B cell (primary cell): ENCODE results near the gene ENDOV.

Experiments used
- EZH2 ChIP-seq: IDR thresholded peaks from 2 replicates; pipeline ENCODE4 v1.6.1; 2012; ENCODE audit warnings: borderline replicate concordance, low read depth, mild to moderate bottlenecking, moderate library complexity, low read length; ENCODE audit not compliant: insufficient read depth, poor library complexity, severe bottlenecking
- TF ChIP-seq, protein P1 (sequence below): fragments of 200-600 bp; IDR thresholded peaks from one replicate; pipeline ENCODE4 v1.8.0; 2022; ENCODE audit warnings: antibody characterized with exemption, mild to moderate bottlenecking

DNA sequence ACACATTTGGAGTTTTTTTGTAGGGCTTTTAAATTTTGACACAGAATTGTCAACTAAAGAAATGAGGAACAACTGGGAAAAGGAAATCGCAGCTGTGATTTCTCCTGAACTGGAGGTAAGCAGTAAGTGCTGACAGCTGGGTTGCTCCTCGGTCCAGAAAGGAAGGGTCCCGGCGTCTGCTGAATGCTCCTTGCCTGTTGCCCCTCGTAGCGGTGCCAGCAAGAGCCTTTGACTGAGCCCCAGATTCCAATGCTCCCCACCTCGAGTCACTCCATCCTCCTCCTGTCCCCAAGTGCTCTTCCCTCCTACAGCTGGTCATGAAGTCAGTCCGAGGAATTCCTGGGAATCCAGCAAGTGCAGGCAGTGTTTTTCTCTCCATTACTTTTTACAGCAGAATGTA is 32.0 kb upstream of the ENDOV start:
- TF ChIP-seq, protein P1, sequence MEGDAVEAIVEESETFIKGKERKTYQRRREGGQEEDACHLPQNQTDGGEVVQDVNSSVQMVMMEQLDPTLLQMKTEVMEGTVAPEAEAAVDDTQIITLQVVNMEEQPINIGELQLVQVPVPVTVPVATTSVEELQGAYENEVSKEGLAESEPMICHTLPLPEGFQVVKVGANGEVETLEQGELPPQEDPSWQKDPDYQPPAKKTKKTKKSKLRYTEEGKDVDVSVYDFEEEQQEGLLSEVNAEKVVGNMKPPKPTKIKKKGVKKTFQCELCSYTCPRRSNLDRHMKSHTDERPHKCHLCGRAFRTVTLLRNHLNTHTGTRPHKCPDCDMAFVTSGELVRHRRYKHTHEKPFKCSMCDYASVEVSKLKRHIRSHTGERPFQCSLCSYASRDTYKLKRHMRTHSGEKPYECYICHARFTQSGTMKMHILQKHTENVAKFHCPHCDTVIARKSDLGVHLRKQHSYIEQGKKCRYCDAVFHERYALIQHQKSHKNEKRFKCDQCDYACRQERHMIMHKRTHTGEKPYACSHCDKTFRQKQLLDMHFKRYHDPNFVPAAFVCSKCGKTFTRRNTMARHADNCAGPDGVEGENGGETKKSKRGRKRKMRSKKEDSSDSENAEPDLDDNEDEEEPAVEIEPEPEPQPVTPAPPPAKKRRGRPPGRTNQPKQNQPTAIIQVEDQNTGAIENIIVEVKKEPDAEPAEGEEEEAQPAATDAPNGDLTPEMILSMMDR: no peak
- no peak for TF ChIP-seq EZH2
